ENCODE results near the gene ACOT6. TPM values are rescaled to one million over a fixed set of nuclear protein-coding genes. Genes with fewer than 3 reads are reported as not detected.
"Not testable (repeated sequence)": the region's sequence is repeated elsewhere in the genome, so short reads cannot be mapped to it uniquely, and the experiment has no call there.

The ACOT6 gene
- total RNA-seq, 1 donor from 2014 or later: not detected

DNA sequence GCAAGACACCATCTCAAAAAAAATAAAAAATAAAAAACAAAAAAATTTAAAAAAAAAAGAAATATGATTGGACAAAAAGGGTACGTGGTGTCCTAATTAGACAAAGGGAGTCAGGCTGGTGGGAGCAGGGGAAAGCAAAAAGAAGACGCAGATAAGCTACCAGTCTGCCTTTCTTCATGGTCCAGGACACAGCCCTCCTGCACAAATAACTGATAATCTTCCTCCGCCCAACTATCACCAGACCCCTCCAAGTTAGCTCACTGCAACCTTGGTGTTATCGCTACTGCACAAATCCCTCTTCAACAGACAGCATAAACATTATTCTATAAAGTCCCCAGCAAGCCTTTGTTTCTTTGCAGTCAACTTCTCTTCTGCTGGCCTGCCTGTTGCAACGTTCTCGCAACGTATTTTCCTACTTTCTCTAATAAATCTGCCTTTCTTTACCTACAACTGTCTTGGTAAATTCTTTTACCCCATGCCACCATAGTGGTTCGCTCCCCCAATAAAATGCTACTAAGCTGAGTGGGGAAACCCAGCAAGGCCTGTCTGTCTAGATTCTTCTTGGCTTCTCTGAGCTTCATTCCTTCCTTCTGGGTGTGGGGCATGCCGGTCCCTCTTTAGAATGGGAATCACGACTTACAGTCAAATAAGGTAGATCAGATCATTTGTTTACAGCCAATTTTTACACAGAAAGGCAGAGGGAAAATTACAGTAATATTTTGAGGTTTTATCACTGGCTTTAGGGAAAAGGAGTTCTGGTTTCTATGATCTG, 17.9 kb downstream of the ACOT6 start:
- Histone ChIP-seq H3K27me3 (no peaks in the 10 kb centered on the region), H3K9me3 (no peaks in the 10 kb centered on the region), H3K4me3 (no peak overlapping the region), H3K36me3 (no peaks in the 10 kb centered on the region), H3K4me1 (no peaks in the 10 kb centered on the region), H3K27ac (no peak overlapping the region)
- TF ChIP-seq, protein P1, sequence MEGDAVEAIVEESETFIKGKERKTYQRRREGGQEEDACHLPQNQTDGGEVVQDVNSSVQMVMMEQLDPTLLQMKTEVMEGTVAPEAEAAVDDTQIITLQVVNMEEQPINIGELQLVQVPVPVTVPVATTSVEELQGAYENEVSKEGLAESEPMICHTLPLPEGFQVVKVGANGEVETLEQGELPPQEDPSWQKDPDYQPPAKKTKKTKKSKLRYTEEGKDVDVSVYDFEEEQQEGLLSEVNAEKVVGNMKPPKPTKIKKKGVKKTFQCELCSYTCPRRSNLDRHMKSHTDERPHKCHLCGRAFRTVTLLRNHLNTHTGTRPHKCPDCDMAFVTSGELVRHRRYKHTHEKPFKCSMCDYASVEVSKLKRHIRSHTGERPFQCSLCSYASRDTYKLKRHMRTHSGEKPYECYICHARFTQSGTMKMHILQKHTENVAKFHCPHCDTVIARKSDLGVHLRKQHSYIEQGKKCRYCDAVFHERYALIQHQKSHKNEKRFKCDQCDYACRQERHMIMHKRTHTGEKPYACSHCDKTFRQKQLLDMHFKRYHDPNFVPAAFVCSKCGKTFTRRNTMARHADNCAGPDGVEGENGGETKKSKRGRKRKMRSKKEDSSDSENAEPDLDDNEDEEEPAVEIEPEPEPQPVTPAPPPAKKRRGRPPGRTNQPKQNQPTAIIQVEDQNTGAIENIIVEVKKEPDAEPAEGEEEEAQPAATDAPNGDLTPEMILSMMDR (IDR thresholded peaks at IDR 0.05): no peak
- intact Hi-C loops (cut with DNase I): loop anchor here (5.0 kb wide), 1 partner anchor 138 kb away; the partner anchor contains the start of gene RIOX1
- DNase-seq (ENCODE audit: low spot score in 2 of 2): no peak

DNA sequence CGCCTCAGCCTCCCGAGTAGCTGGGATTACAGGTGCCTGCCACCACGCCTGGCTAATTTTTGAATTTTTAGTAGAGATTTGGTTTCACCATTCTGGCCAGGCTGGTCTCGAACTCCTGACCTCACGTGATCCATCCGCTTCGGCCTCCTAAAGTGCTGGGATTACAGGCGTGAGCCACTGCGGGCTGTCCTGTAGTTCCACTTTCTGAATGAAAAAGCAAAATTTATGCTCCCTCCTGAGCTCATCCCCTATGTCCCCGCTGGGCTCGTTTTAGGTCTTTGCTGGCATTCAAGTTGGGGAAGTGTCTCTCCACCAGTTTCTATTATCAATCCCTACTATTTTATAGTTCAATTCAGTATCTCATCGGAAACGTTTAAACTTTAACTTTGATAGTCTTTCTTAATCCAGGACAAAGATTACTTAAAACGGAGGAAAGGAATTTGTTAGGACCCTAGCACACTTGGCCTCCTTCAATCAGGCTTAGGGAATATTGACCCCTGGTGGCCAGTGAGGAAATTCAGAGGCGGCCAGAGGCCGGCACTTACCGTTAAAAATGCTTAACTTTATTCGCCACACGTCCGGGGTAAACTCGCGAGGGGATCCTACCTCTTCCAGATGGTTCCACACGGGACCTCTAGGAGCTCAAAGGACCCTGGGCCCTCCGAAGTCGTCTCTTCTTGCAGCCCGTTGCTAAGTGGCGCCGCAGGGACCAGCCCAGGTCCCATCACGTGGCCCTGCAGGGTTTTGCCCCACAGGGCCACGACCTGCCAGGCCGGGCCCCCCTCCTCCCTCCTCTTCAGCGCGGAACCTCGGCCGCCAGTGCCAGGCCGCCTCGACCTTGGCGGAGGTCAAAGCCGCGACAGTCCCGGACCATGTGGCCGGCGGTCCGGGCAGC, 21.0 kb downstream of the ACOT6 start:
- H3K36me3 ChIP-seq: no peaks in the 10 kb centered on the region
- intact Hi-C loops (cut with DNase I): loop anchor here (1.0 to 5.0 kb wide), 3 partner anchors 63 to 141 kb away; partner anchors contain the start of gene RIOX1
- H3K4me1 ChIP-seq: no peaks in the 10 kb centered on the region
- TF ChIP-seq, protein P1 (IDR thresholded peaks at IDR 0.05): peak; percentile 83 to 87 (median 84)
- H3K27me3 ChIP-seq: no peaks in the 10 kb centered on the region
- peak in 1 of 2 donors; percentile 83 for DNase-seq (ENCODE audit: low spot score in 2 of 2)
- H3K27ac ChIP-seq: peak overlapping the region; percentile 30 to 72
- H3K9me3 ChIP-seq: no peaks in the 10 kb centered on the region
- peak overlapping the region; percentile 43 to 82 for H3K4me3 ChIP-seq

DNA sequence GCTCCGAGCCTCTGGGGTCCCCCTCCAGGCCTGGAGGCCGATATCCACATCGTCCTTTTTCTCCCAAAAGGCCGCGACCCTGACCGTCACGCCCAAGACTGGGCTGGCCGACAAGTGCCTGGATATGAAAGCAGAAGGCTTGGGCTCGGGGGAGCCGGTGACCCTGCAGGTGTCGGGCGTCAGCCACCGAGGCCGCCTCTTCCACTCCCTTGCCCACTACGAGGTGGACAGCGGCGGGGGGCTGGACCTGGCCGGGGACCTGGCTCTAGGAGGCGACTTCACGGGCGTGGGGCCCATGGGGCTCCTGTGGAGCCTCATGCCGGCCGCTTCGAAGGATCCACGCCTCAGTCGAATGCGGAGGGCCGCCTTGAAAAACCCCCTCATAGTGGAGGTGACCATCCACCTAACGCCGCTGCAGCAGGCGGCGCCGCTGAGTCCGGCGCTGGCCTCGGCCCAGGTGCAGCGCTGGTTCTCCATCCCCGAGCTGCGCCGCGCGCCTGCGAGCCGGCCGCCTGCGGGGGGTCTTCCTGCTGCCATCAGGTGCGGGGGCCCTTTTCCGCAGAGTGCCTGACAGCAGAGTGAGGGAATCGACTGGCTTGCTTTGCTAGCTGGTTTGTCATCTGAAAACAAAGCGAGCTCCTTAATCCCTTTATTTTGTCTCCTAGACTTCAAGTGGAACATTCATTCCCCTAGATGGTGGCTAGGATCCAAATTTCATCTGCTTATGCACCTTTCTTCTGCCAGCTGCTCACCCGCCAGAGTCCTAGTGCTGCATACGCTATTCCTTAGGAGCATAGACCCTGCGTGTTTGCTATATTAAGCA, 21.9 kb downstream of the ACOT6 start:
- intact Hi-C loops (cut with DNase I): loop anchor here (5.0 kb wide), 1 partner anchor 142 kb away; the partner anchor contains the start of gene RIOX1
- DNase-seq (ENCODE audit: low spot score in 2 of 2): peak in 1 of 2 donors; percentile 66
- no peaks in the 10 kb centered on the region for H3K9me3 ChIP-seq
- peaks cover 0 to 2% of the 10 kb centered on the region in 2 donors for H3K4me1 ChIP-seq
- H3K27me3 ChIP-seq: no peaks in the 10 kb centered on the region
- H3K27ac ChIP-seq: peak overlapping the region; percentile 30 to 72
- TF ChIP-seq, protein P1 (IDR thresholded peaks at IDR 0.05): peak; percentile 34 to 64 (median 46)
- H3K4me3 ChIP-seq: peak overlapping the region; percentile 43 to 82
- H3K36me3 ChIP-seq: no peaks in the 10 kb centered on the region

DNA sequence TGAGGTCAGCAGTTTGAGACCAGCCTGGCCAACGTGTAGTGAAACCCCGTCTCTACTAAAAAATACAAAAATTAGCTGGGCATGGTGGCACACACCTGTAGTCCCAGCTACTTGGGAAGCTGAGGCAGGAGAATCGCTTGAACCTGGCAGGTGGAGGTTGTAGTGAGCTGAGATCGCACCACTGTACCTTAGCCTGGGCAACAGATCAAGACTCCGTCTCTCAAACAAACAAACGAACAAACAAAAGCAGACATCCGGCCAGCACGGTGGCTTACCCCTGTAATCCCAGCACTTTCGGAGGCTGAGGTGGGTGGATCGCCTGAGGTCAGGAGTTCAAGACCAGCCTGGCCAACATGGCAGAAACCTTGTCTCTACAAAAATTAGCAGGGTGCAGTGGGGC, 24.0 kb downstream of the ACOT6 start:
- H3K4me3 ChIP-seq; H3K4me1 ChIP-seq; intact Hi-C loops (cut with DNase I); H3K36me3 ChIP-seq; H3K27me3 ChIP-seq; H3K9me3 ChIP-seq: not testable (repeated sequence)
- peak in 1 of 2 donors; percentile 30 for DNase-seq (ENCODE audit: low spot score in 2 of 2)
- peak overlapping the region in 1 of 2 donors; percentile 10 for H3K27ac ChIP-seq

DNA sequence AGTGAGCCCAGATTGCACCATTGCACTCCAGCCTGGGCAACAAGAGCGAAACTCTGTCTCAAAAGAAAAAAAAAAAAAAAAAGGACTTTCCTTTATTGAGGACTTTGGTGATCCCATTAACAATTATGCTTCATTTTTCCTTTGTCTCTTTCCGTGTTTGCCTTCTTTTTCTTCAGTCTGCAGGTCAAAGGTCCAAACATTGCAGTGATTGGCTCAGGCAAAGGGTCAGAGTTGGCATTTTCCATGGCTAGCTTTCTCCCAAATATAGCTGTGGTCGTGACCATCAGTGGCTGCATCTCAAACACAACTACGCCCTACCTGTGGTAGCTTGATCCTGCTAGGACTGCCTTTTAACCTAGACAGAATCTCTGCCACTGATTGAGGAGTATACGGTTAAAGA, 25.5 kb downstream of the ACOT6 start:
- H3K9me3 ChIP-seq: no peaks in the 10 kb centered on the region
- no peak overlapping the region for H3K27ac ChIP-seq
- DNase-seq (ENCODE audit: low spot score in 2 of 2): no peak
- no peaks in the 10 kb centered on the region for H3K27me3 ChIP-seq
- no peaks in the 10 kb centered on the region for H3K36me3 ChIP-seq
- TF ChIP-seq, protein P1 (IDR thresholded peaks at IDR 0.05): no peak
- intact Hi-C loops (cut with DNase I): no loop called here
- H3K4me1 ChIP-seq: peaks cover 0 to 2% of the 10 kb centered on the region in 2 donors
- no peak overlapping the region for H3K4me3 ChIP-seq
